Liver (tissue), 3 donors: ENCODE measurements around the gene LHFPL6.

Experiments
- CTCF ChIP-seq: fragments of 150-350 bp; IDR thresholded peaks from 2 replicates; pipeline ENCODE4 v1.5.1; 2017; ENCODE audit warnings: improper control_type of control experiment, low read depth, low read length; ENCODE audit not compliant: missing input control
- EGR1 ChIP-seq, 2 donors: IDR thresholded peaks; 2 replicates each; pipeline ENCODE4 v1.6.1; 2016 to 2018; ENCODE audit warnings: antibody characterized with exemption in 2 of 2, low read depth in 2 of 2
- GABPA ChIP-seq, 2 donors: IDR thresholded peaks in 1 of 2; conservative IDR thresholded peaks in 1 of 2; 2 replicates each; pipeline ENCODE4 v1.6.1; 2016; ENCODE audit warnings: antibody characterized with exemption in 2 of 2, mild to moderate bottlenecking in 1 of 2, moderate library complexity in 1 of 2
- MAX ChIP-seq: IDR thresholded peaks from 2 replicates; pipeline ENCODE4 v1.6.1; 2016; ENCODE audit warnings: antibody characterized with exemption
- YY1 ChIP-seq: IDR thresholded peaks from 2 replicates; pipeline ENCODE4 v1.6.1; 2016; ENCODE audit warnings: antibody characterized with exemption, mild to moderate bottlenecking
- donor health status: healthy.
- donor health status: healthy.

- TF ChIP-seq CTCF (no peak), MAX (no peak), YY1 (no peak), EGR1 (IDR thresholded peaks at IDR 0.05; ENCODE audit: low read depth in 2 of 2) (no peak), GABPA (IDR thresholded peaks at IDR 0.05 in 1 of 2, conservative IDR thresholded peaks at IDR 0.05 in 1 of 2) (no peak)
Measured at GRCh38 chr13:39596176-39596575, 6.8 kb downstream of the LHFPL6 start.
